ENCODE results near the gene SMNDC1. TPM values are rescaled to one million over a fixed set of nuclear protein-coding genes. Genes with fewer than 3 reads are reported as not detected.
"Not testable (repeated sequence)": the region's sequence is repeated elsewhere in the genome, so short reads cannot be mapped to it uniquely, and the experiment has no call there.

The SMNDC1 gene
- total RNA-seq, 1 donor, result 5.1 TPM

DNA sequence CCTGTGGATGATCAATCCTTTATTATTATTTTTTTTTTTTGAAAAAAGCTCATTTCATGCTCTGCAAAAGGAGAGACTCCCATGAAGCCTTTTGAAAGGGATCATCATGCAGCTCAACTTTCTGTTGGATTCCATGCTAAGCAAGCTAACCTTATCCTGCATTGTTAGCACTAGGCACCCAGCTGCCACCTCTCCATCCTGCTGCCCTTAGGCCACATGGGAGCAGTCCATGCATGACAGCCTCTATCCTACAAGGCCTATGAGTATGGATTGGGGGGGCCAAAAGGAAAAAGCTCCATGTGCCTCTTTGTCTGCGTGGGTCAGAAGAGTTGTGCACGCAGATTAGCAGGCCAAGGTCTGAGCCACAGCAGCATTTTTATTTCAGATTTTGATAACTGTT is 19.2 kb downstream of the SMNDC1 start:
- no peak for DNase-seq (ENCODE audit: low read depth in 2 of 3, low spot score in 2 of 3)

- DNase-seq (ENCODE audit: low read depth in 2 of 3, low spot score in 2 of 3), result no peak
Observed at GRCh38 chr10:110284262-110284661, 20.5 kb downstream of the SMNDC1 start.

GRCh38 chr10:110279407-110279986 is 25.2 kb downstream of the SMNDC1 start:
- DNase-seq (ENCODE audit: low read depth in 2 of 3, low spot score in 2 of 3), result peak; percentile 29 to 76 (median 70)

GRCh38 chr10:110278562-110279406 is 25.9 kb downstream of the SMNDC1 start:
- DNase-seq (ENCODE audit: low read depth in 2 of 3, low spot score in 2 of 3), result no peak

GRCh38 chr10:110277591-110277990 is 27.1 kb downstream of the SMNDC1 start:
- DNase-seq (ENCODE audit: low read depth in 2 of 3, low spot score in 2 of 3), result no peak

DNA sequence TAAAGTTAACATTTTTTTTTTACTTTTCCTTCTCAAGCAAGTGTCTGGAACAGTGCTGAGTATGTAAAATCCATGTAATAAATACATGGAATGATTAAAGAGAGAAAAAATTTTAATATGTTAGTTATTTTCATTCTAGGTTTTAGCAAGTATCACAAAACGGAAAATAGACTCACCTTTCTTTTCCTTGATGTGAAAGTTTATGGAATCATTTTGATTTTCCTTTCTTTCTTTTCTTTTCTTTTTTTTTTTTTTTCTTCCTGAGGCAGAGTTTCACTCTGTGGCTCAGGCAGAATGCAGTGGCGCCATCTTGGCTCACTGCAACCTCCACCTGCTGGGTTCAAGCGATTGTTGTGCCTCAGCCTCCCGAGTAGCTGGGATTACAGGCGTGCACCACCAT is 28.1 kb downstream of the SMNDC1 start:
- no peak for DNase-seq (ENCODE audit: low read depth in 2 of 3, low spot score in 2 of 3)

GRCh38 chr10:110275128-110275729 is 29.5 kb downstream of the SMNDC1 start:
- peak in 2 of 3 donors; percentile 47 to 82 for DNase-seq (ENCODE audit: low read depth in 2 of 3, low spot score in 2 of 3)

DNA sequence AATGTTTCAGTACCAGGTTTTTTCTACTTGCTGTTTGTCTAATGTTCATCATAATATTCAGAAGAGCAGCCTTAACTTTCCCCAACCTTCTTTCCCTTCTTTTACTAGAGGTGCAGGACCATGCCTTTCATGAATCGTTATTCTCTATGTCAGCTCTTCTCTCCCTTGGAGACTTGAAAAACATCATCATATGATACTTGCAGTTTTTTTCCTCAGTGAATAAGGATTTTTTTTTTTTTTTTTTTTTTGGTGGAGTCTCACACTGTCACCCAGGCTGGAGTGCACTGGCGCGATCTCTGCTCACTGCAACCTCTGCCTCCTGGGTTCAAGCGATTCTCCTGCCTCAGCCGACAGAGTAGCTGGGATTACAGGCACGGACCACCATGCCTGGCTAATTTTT is 30.1 kb downstream of the SMNDC1 start:
- DNase-seq (ENCODE audit: low read depth in 2 of 3, low spot score in 2 of 3), result no peak

- no peak for DNase-seq (ENCODE audit: low read depth in 2 of 3, low spot score in 2 of 3)
Observed at GRCh38 chr10:110274072-110274627, 30.6 kb downstream of the SMNDC1 start.

DNA sequence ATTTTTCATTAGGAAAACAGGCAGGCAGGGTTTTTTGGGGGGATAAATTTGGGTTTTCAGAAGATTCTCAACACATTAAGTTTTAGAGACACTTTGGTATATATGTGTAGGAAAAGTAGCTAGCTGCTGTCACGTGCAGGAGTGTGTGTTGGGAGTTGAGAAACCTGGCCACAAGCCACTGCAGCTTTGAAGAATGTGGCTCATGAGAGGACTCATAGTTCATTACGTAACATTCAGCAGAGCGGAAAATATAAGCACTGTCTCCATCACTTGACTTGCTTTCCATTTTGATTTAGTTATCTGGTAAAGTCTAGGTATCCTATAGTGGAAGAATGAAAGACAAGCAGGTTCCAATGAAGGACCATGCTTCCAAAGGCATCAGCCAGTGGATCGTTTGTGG is 31.2 kb downstream of the SMNDC1 start:
- DNase-seq (ENCODE audit: low read depth in 2 of 3, low spot score in 2 of 3), result peak in 1 of 3 donors; percentile 7

GRCh38 chr10:110272995-110273394 is 31.7 kb downstream of the SMNDC1 start:
- DNase-seq (ENCODE audit: low read depth in 2 of 3, low spot score in 2 of 3), result not testable (repeated sequence)

GRCh38 chr10:110269374-110270318 is 35.1 kb downstream of the SMNDC1 start:
- DNase-seq (ENCODE audit: low read depth in 2 of 3, low spot score in 2 of 3), result peak in 1 of 3 donors; percentile 46

DNA sequence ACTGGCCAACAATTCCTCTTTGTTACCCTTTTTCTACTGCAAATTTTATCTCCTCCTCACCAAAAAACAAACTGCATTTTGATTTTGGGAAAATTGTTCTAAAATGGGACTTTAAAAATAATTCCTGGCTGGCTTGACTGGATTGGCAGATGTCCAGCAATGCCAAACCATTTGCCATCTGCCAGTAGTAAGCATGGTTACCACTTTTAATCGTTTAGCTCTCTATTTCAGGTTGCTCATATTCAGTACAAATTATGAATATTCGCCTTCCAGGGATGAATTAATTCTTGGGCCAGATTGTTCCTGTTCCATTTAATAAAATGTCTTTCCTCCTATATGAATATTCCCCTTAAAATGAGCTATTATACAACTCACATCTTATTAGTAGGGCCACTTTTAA is 35.7 kb downstream of the SMNDC1 start:
- DNase-seq (ENCODE audit: low read depth in 2 of 3, low spot score in 2 of 3), result no peak

- DNase-seq (ENCODE audit: low read depth in 2 of 3, low spot score in 2 of 3), result peak in 1 of 3 donors; percentile 21
Observed at GRCh38 chr10:110268442-110268841, 36.3 kb downstream of the SMNDC1 start.

GRCh38 chr10:110267276-110267675 is 37.4 kb downstream of the SMNDC1 start:
- no peak for DNase-seq (ENCODE audit: low read depth in 2 of 3, low spot score in 2 of 3)

DNA sequence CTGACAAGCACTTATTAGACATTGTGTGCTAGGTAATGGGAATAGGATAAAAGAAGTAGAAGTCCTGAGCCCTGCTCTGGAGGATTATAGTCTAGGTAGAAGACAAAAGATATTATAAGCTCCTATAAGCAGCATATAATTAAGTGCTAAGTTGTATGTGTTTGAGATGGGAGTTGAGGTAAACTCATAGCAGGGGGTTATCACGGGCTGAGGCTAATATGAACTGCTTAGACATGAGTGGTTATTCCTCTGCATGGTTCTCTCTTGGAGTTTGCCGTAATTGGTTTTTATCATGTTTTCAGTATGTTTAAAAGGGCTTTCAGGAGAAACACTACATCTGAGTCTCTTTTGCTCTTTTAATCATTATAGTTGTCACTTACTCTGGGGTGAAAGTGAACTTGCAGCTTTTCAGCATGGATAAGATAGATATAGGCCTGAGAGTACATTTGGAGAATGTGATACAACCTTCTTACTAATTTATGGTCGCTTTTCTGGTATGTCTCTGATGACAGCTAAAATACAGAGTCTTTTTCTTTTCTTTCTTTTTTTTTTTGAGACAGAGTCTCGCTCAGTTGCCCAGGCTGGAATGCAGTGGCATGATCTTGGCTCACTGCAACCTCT is 39.0 kb downstream of the SMNDC1 start:
- no peak for DNase-seq (ENCODE audit: low read depth in 2 of 3, low spot score in 2 of 3)

DNA sequence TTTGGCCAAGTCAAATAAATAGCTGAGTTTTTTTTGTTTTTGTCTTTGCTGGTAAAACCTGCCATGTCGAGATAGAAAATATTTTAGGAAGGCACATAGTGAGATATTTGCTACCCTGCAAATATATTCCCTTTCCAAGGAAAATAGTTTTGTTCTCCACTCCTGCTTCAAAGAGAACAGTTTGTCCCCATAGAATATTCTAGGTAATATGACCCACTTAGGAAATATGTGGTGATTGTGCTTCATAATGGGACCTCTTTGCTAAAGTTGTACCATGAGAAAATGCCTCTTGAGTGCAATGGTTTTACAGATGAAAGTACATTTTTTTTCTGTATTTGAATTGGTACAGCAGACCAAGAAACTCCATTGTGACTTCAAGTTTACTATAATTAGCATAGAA is 41.6 kb downstream of the SMNDC1 start:
- DNase-seq (ENCODE audit: low read depth in 2 of 3, low spot score in 2 of 3), result no peak

DNA sequence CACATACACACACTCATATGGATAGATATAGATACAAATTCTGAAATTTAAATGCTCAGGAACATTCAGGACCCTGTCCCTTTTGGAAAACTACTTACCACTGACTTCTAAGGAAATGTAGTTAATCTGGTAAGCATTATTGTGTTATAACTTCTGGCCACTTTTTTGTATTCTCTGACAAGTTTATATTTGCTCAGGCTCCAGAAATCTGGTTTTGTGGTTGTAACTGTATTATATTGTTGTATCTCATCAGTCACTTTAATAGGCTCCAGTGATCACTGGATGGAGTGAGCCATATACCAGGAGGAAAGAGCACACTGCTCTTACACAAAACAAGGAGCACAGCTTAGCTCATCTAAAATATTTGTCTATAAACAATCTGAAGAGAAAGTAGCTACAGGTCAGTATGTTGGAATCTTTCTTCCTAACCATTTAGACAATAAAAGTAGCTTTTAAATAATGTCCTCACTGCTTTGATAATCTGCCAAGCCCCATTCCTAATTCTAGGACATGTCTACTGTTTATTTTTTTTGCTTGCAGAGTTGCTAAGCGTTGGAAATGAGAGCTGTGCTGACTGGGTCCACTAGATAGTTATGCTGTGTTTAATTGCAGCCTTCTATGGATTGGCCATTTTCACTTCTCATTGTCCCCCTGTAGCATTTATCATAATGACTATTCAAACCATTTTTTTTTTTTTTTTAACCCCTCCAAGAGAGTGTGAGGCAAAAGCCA is 43.8 kb downstream of the SMNDC1 start:
- DNase-seq (ENCODE audit: low read depth in 2 of 3, low spot score in 2 of 3), result no peak

- no peak for DNase-seq (ENCODE audit: low read depth in 2 of 3, low spot score in 2 of 3)
Observed at GRCh38 chr10:110259317-110259716, 45.4 kb downstream of the SMNDC1 start.

All from hematopoietic multipotent progenitor cell (in vitro differentiated cells).